Kidney capillary endothelial cell (primary cell): ENCODE results near the gene CPNE5.

Experiments
- DNase-seq: peaks from one replicate; pipeline ENCODE4 v3.0.0-alpha.2; 2018; ENCODE audit warnings: low spot score

Gene CPNE5

GRCh38 chr6:36762123-36762522 lies 77.1 kb downstream of the CPNE5 start:
- DNase-seq = no peak

GRCh38 chr6:36760685-36761435 lies 78.4 kb downstream of the CPNE5 start:
- DNase-seq = no peak

GRCh38 chr6:36759148-36759759 lies 80.0 kb downstream of the CPNE5 start:
- DNase-seq = peak; percentile 79

GRCh38 chr6:36758516-36759147 lies 80.6 kb downstream of the CPNE5 start:
- DNase-seq = no peak

GRCh38 chr6:36757943-36758508 lies 81.2 kb downstream of the CPNE5 start:
- DNase-seq = no peak

- DNase-seq = peak; percentile 62
Observed at GRCh38 chr6:36757206-36757605, 82.0 kb downstream of the CPNE5 start.

- no peak for DNase-seq
Observed at GRCh38 chr6:36756786-36757185, 82.5 kb downstream of the CPNE5 start.

GRCh38 chr6:36755435-36756348 lies 83.6 kb downstream of the CPNE5 start:
- DNase-seq = peak; percentile 95

- no peak for DNase-seq
Observed at GRCh38 chr6:36754582-36755434, 84.4 kb downstream of the CPNE5 start.

- no peak for DNase-seq
Observed at GRCh38 chr6:36753671-36754405, 85.4 kb downstream of the CPNE5 start.

GRCh38 chr6:36752886-36753506 lies 86.2 kb downstream of the CPNE5 start:
- no peak for DNase-seq

- DNase-seq = no peak
Observed at GRCh38 chr6:36752187-36752885, 86.9 kb downstream of the CPNE5 start.

- no peak for DNase-seq
Observed at GRCh38 chr6:36751833-36752186, 87.4 kb downstream of the CPNE5 start.

- DNase-seq = no peak
Observed at GRCh38 chr6:36751091-36751490, 88.2 kb downstream of the CPNE5 start.

- DNase-seq = no peak
Observed at GRCh38 chr6:36749829-36750489, 89.3 kb downstream of the CPNE5 start.

GRCh38 chr6:36746251-36746650 lies 93.0 kb downstream of the CPNE5 start:
- DNase-seq = no peak

- DNase-seq = no peak
Observed at GRCh38 chr6:36745836-36746235, 93.4 kb downstream of the CPNE5 start.

GRCh38 chr6:36745283-36745682 lies 94.0 kb downstream of the CPNE5 start:
- no peak for DNase-seq

- no peak for DNase-seq
Observed at GRCh38 chr6:36744304-36744673, 95.0 kb downstream of the CPNE5 start.
